ENCODE measurements around the gene TEX13D. TPM values are rescaled to one million over a fixed set of nuclear protein-coding genes. Genes with fewer than 3 reads are reported as not detected.

Gene TEX13D
- total and polyA plus RNA-seq, 2 donors, result 0.09 to 0.37 TPM

- Histone ChIP-seq H3K27me3 (ENCODE audit: control insufficient read depth in 2 of 2, insufficient read depth in 1 of 2, low read length in 1 of 2) (no peaks in the 10 kb centered on the region), H3K9me3 (ENCODE audit: control insufficient read depth in 2 of 2, insufficient read depth in 1 of 2, low read length in 1 of 2) (peaks cover 0 to 3% of the 10 kb centered on the region in 2 donors), H3K27ac (ENCODE audit: low read depth in 1 of 2, low read length in 1 of 2) (peak within 1 kb of the TSS; percentile 87 to 93), H3K4me1 (ENCODE audit: control insufficient read depth in 2 of 2, insufficient read depth in 2 of 2, low read length in 2 of 2) (peaks cover 10 to 36% of the 10 kb centered on the region in 2 donors), H3K4me3 (ENCODE audit: low read length in 2 of 2) (peak within 1 kb of the TSS; percentile 73 to 76), H3K36me3 (ENCODE audit: control insufficient read depth in 2 of 2, insufficient read depth in 2 of 2, low read length in 1 of 2) (no peaks in the 10 kb centered on the region)
- 19% methylated on average over 19 of the region's 19 CpGs for WGBS
- DNase-seq (ENCODE audit: low read depth in 6 of 9, low spot score in 9 of 9), result peak in 6 of 9 donors; percentile 49 to 87 (median 72)
Observed at GRCh38 chrX:124346117-124346876, 13.8 kb downstream of the TEX13D start, which contains the start of gene SH2D1A. TSS of gene SH2D1A (plus strand) at chrX:124346563. CDS start at chrX:124346643, 80 bp downstream.

- Histone ChIP-seq H3K4me1 (ENCODE audit: control insufficient read depth in 2 of 2, insufficient read depth in 2 of 2, low read length in 2 of 2) (peaks cover 7 to 32% of the 10 kb centered on the region in 2 donors), H3K36me3 (ENCODE audit: control insufficient read depth in 2 of 2, insufficient read depth in 2 of 2, low read length in 1 of 2) (no peaks in the 10 kb centered on the region), H3K9me3 (ENCODE audit: control insufficient read depth in 2 of 2, insufficient read depth in 1 of 2, low read length in 1 of 2) (peaks cover 0 to 3% of the 10 kb centered on the region in 2 donors), H3K27me3 (ENCODE audit: control insufficient read depth in 2 of 2, insufficient read depth in 1 of 2, low read length in 1 of 2) (no peaks in the 10 kb centered on the region), H3K4me3 (ENCODE audit: low read length in 2 of 2) (peak overlapping the region; percentile 73 to 76), H3K27ac (ENCODE audit: low read depth in 1 of 2, low read length in 1 of 2) (peak overlapping the region; percentile 87 to 93)
- no peak for DNase-seq (ENCODE audit: low read depth in 6 of 9, low spot score in 9 of 9)
- WGBS, result 14% methylated on average over 15 of the region's 15 CpGs
Observed at GRCh38 chrX:124346877-124347241, 14.4 kb downstream of the TEX13D start.

DNA sequence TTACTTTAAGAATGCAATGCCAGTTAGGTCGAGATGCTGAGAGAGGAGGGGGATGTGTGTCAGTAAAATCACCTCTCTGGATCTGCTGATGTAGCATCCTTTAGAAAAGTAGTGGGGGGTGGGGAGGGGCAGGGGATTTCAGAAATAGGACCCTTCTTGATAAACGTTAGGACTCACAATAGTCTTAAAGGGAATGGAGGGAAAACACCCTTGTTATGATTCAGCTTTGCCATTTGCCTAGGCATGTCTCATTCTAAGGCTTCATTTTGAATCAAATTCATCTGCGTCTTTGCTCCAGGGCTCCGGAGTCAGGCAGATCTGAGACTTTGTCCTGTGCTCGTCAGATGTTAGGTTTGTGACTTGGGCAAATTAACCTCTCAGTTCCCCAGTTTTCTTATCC is 14.8 kb downstream of the TEX13D start:
- WGBS, result 3% methylated on average over 5 of the region's 5 CpGs
- peaks cover 7 to 28% of the 10 kb centered on the region in 2 donors for H3K4me1 ChIP-seq (ENCODE audit: control insufficient read depth in 2 of 2, insufficient read depth in 2 of 2, low read length in 2 of 2)
- H3K9me3 ChIP-seq (ENCODE audit: control insufficient read depth in 2 of 2, insufficient read depth in 1 of 2, low read length in 1 of 2), result peaks cover 0 to 3% of the 10 kb centered on the region in 2 donors
- no peaks in the 10 kb centered on the region for H3K27me3 ChIP-seq (ENCODE audit: control insufficient read depth in 2 of 2, insufficient read depth in 1 of 2, low read length in 1 of 2)
- H3K4me3 ChIP-seq (ENCODE audit: low read length in 2 of 2), result peak overlapping the region; percentile 73 to 76
- H3K27ac ChIP-seq (ENCODE audit: low read depth in 1 of 2, low read length in 1 of 2), result peak overlapping the region; percentile 87 to 93
- DNase-seq (ENCODE audit: low read depth in 6 of 9, low spot score in 9 of 9), result peak in 5 of 9 donors; percentile 36 to 76 (median 48)
- no peaks in the 10 kb centered on the region for H3K36me3 ChIP-seq (ENCODE audit: control insufficient read depth in 2 of 2, insufficient read depth in 2 of 2, low read length in 1 of 2)

GRCh38 chrX:124348182-124348581 is 15.7 kb downstream of the TEX13D start:
- 6% methylated on average over 5 of the region's 5 CpGs for WGBS
- Histone ChIP-seq H3K27me3 (ENCODE audit: control insufficient read depth in 2 of 2, insufficient read depth in 1 of 2, low read length in 1 of 2) (no peaks in the 10 kb centered on the region), H3K27ac (ENCODE audit: low read depth in 1 of 2, low read length in 1 of 2) (peak overlapping the region; percentile 84 to 87), H3K36me3 (ENCODE audit: control insufficient read depth in 2 of 2, insufficient read depth in 2 of 2, low read length in 1 of 2) (no peaks in the 10 kb centered on the region), H3K4me1 (ENCODE audit: control insufficient read depth in 2 of 2, insufficient read depth in 2 of 2, low read length in 2 of 2) (peaks cover 7 to 23% of the 10 kb centered on the region in 2 donors), H3K9me3 (ENCODE audit: control insufficient read depth in 2 of 2, insufficient read depth in 1 of 2, low read length in 1 of 2) (peaks cover 0 to 3% of the 10 kb centered on the region in 2 donors), H3K4me3 (ENCODE audit: low read length in 2 of 2) (peak overlapping the region; percentile 73 to 76)
- peak in 3 of 9 donors; percentile 39 to 70 (median 53) for DNase-seq (ENCODE audit: low read depth in 6 of 9, low spot score in 9 of 9)

- Histone ChIP-seq H3K27ac (ENCODE audit: low read depth in 1 of 2, low read length in 1 of 2) (peak overlapping the region; percentile 84 to 87), H3K27me3 (ENCODE audit: control insufficient read depth in 2 of 2, insufficient read depth in 1 of 2, low read length in 1 of 2) (no peaks in the 10 kb centered on the region), H3K4me3 (ENCODE audit: low read length in 2 of 2) (peak overlapping the region; percentile 73 to 76), H3K4me1 (ENCODE audit: control insufficient read depth in 2 of 2, insufficient read depth in 2 of 2, low read length in 2 of 2) (peaks cover 7 to 20% of the 10 kb centered on the region in 2 donors), H3K9me3 (ENCODE audit: control insufficient read depth in 2 of 2, insufficient read depth in 1 of 2, low read length in 1 of 2) (peaks cover 0 to 3% of the 10 kb centered on the region in 2 donors), H3K36me3 (ENCODE audit: control insufficient read depth in 2 of 2, insufficient read depth in 2 of 2, low read length in 1 of 2) (no peaks in the 10 kb centered on the region)
- DNase-seq (ENCODE audit: low read depth in 6 of 9, low spot score in 9 of 9), result peak in 2 of 9 donors; percentile 45 to 76
- 19% methylated on average over 6 of the region's 6 CpGs for WGBS
Observed at GRCh38 chrX:124348885-124349453, 16.5 kb downstream of the TEX13D start.

- DNase-seq (ENCODE audit: low read depth in 6 of 9, low spot score in 9 of 9), result no peak
- Histone ChIP-seq H3K9me3 (ENCODE audit: control insufficient read depth in 2 of 2, insufficient read depth in 1 of 2, low read length in 1 of 2) (no peaks in the 10 kb centered on the region), H3K27ac (ENCODE audit: low read depth in 1 of 2, low read length in 1 of 2) (peak overlapping the region in 1 of 2 donors; percentile 75), H3K4me3 (ENCODE audit: low read length in 2 of 2) (peak overlapping the region; percentile 32 to 43), H3K27me3 (ENCODE audit: control insufficient read depth in 2 of 2, insufficient read depth in 1 of 2, low read length in 1 of 2) (no peaks in the 10 kb centered on the region), H3K4me1 (ENCODE audit: control insufficient read depth in 2 of 2, insufficient read depth in 2 of 2, low read length in 2 of 2) (peaks cover 0 to 15% of the 10 kb centered on the region in 2 donors), H3K36me3 (ENCODE audit: control insufficient read depth in 2 of 2, insufficient read depth in 2 of 2, low read length in 1 of 2) (no peaks in the 10 kb centered on the region)
- 18% methylated on average over 2 of the region's 2 CpGs for WGBS
Observed at GRCh38 chrX:124354648-124355047, 22.2 kb downstream of the TEX13D start.

GRCh38 chrX:124358800-124359383 is 26.4 kb downstream of the TEX13D start:
- H3K27ac ChIP-seq (ENCODE audit: low read depth in 1 of 2, low read length in 1 of 2), result peak overlapping the region; percentile 65 to 86
- no peaks in the 10 kb centered on the region for H3K27me3 ChIP-seq (ENCODE audit: control insufficient read depth in 2 of 2, insufficient read depth in 1 of 2, low read length in 1 of 2)
- peaks cover 7 to 28% of the 10 kb centered on the region in 2 donors for H3K4me1 ChIP-seq (ENCODE audit: control insufficient read depth in 2 of 2, insufficient read depth in 2 of 2, low read length in 2 of 2)
- 3% methylated on average over 3 of the region's 3 CpGs for WGBS
- peak in 4 of 9 donors; percentile 44 to 80 (median 58) for DNase-seq (ENCODE audit: low read depth in 6 of 9, low spot score in 9 of 9)
- H3K4me3 ChIP-seq (ENCODE audit: low read length in 2 of 2), result peak overlapping the region; percentile 26 to 32
- no peaks in the 10 kb centered on the region for H3K9me3 ChIP-seq (ENCODE audit: control insufficient read depth in 2 of 2, insufficient read depth in 1 of 2, low read length in 1 of 2)
- peaks cover 0 to 24% of the 10 kb centered on the region in 2 donors for H3K36me3 ChIP-seq (ENCODE audit: control insufficient read depth in 2 of 2, insufficient read depth in 2 of 2, low read length in 1 of 2)

- Histone ChIP-seq H3K36me3 (ENCODE audit: control insufficient read depth in 2 of 2, insufficient read depth in 2 of 2, low read length in 1 of 2) (peaks cover 0 to 45% of the 10 kb centered on the region in 2 donors), H3K4me1 (ENCODE audit: control insufficient read depth in 2 of 2, insufficient read depth in 2 of 2, low read length in 2 of 2) (peaks cover 7 to 20% of the 10 kb centered on the region in 2 donors), H3K9me3 (ENCODE audit: control insufficient read depth in 2 of 2, insufficient read depth in 1 of 2, low read length in 1 of 2) (no peaks in the 10 kb centered on the region), H3K27ac (ENCODE audit: low read depth in 1 of 2, low read length in 1 of 2) (peak overlapping the region in 1 of 2 donors; percentile 28), H3K27me3 (ENCODE audit: control insufficient read depth in 2 of 2, insufficient read depth in 1 of 2, low read length in 1 of 2) (no peaks in the 10 kb centered on the region), H3K4me3 (ENCODE audit: low read length in 2 of 2) (no peak overlapping the region)
- DNase-seq (ENCODE audit: low read depth in 6 of 9, low spot score in 9 of 9), result no peak
- 75% methylated on average over 2 of the region's 2 CpGs for WGBS
Observed at GRCh38 chrX:124362072-124362471, 29.6 kb downstream of the TEX13D start.

DNA sequence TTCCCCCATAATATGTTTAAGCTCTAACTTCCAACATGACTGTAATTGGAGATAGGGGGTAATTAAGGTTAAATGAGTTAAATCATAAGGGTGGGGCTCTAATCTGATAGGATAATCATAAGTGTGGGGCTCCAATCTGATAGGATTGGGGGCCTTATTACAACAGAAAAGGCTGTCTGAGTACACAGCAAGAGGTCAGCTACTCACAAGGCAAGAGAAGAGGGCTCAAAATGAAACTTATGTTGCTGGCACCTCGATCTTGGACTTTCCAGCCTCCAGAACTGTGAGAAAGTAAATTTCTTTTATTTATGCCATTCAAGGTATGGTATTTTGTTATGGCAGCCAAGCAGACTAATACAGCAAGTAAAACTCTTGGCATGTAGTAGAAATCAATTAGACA is 30.3 kb downstream of the TEX13D start:
- Histone ChIP-seq H3K27me3 (ENCODE audit: control insufficient read depth in 2 of 2, insufficient read depth in 1 of 2, low read length in 1 of 2) (no peaks in the 10 kb centered on the region), H3K36me3 (ENCODE audit: control insufficient read depth in 2 of 2, insufficient read depth in 2 of 2, low read length in 1 of 2) (peaks cover 0 to 45% of the 10 kb centered on the region in 2 donors), H3K4me3 (ENCODE audit: low read length in 2 of 2) (no peak overlapping the region), H3K9me3 (ENCODE audit: control insufficient read depth in 2 of 2, insufficient read depth in 1 of 2, low read length in 1 of 2) (no peaks in the 10 kb centered on the region), H3K4me1 (ENCODE audit: control insufficient read depth in 2 of 2, insufficient read depth in 2 of 2, low read length in 2 of 2) (peaks cover 7 to 20% of the 10 kb centered on the region in 2 donors), H3K27ac (ENCODE audit: low read depth in 1 of 2, low read length in 1 of 2) (no peak overlapping the region)
- DNase-seq (ENCODE audit: low read depth in 6 of 9, low spot score in 9 of 9), result no peak
- WGBS, result 86% methylated on average over 1 of the region's 1 CpG
